Activated CD8-positive, alpha-beta memory T cell treated with anti-CD3 and anti-CD28 coated beads, Interleukin-2, amount 10 ng/mL, durations not matched to agents 7 days and 5 days (primary cell): Measurements from ENCODE around the gene PLEKHM3. TPM values are rescaled to one million over a fixed set of nuclear protein-coding genes. Genes with fewer than 3 reads are reported as not detected.

Experiments used
- ATAC-seq: fragments of 150-1000 bp; cut with Tn5 transposase; one replicate; pipeline ENCODE4 v1.10.0; 2021; ENCODE audit warnings: moderate library complexity
- CTCF ChIA-PET: fragments of 350-600 bp; sonication (Branson Sonifier 250); formaldehyde crosslinking; loops from one replicate; lab custom pipeline; 2021; ENCODE audit warnings: antibody characterized with exemption; lab: Charles Lee
- DNase-seq: peaks from one replicate; pipeline ENCODE4 v3.0.0-alpha.2; 2020
- H3K27ac Mint-ChIP-seq: one replicate; pipeline ENCODE4 v1.8.0; 2021; ENCODE audit warnings: mild to moderate bottlenecking, mixed read lengths
- H3K27me3 Mint-ChIP-seq: one replicate; pipeline ENCODE4 v1.8.0; 2021; ENCODE audit warnings: mixed read lengths
- H3K36me3 Mint-ChIP-seq: one replicate; pipeline ENCODE4 v1.8.0; 2021; ENCODE audit warnings: mild to moderate bottlenecking, mixed read lengths
- H3K4me1 Mint-ChIP-seq: one replicate; pipeline ENCODE4 v1.8.0; 2021; ENCODE audit warnings: mixed read lengths
- H3K4me3 Mint-ChIP-seq: one replicate; pipeline ENCODE4 v1.8.0; 2021; ENCODE audit warnings: mild to moderate bottlenecking, moderate library complexity, mixed read lengths
- H3K9me3 Mint-ChIP-seq: one replicate; pipeline ENCODE4 v1.8.0; 2022; ENCODE audit warnings: low read depth, mixed read lengths
- total RNA-seq, 2 experiments: library from RNA; stranded (reverse); gene quantifications; one replicate each; pipeline ENCODE4 v1.2.3, GENCODE V29; 2021

PLEKHM3 gene
- total RNA-seq, 2 experiments from 2014 or later = 4.7 to 5.1 TPM

DNA sequence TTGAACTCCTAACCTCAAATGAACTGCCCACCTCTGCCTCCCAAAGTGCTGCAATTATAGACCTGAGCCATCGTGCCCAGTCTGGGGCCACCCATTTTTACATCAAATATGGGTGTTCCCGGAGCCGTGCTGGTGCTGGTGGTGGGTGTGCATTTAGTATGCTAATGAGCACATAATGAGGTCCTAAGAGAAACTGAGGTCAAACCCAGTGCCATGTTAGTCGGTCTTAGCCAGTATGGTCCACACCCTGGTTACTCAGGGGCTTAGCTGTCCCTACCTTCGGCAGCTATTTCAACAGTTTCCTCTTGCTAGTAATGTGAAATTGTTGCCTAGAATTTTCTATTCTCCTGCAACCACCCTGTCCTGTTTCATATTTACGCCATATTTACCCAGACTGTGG is 217.2 kb downstream of the PLEKHM3 start:
- Mint-ChIP-seq H3K4me1 (peaks cover 12% of the 10 kb centered on the region), H3K36me3 (no peaks in the 10 kb centered on the region), H3K27me3 (peaks cover 26% of the 10 kb centered on the region), H3K4me3 (no peak overlapping the region), H3K27ac (no peak overlapping the region), H3K9me3 (no peaks in the 10 kb centered on the region)
- DNase-seq (no peak), ATAC-seq (no peak)
- CTCF ChIA-PET = no interaction called here

DNA sequence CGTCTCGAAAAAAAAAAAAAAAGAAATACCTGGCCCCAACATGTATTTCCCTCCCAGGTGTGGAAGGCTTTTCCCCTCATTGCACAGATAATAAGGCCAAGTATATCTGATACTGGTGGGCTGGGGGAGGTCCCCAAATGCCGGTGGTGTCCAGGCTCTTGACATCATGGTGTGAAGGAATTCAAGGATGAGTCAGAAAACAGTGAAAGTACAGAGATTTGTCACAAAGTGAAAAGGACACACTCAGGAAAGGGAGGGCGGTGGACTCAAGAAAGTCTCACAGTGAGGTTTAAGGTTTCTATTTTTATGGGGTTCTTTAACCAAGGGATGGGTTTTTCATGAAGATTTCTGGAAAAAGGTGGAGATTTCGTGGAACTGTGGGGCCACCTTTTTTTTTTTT is 217.8 kb downstream of the PLEKHM3 start:
- Mint-ChIP-seq H3K27me3 (peaks cover 26% of the 10 kb centered on the region), H3K4me3 (no peak overlapping the region), H3K27ac (no peak overlapping the region), H3K4me1 (peaks cover 12% of the 10 kb centered on the region), H3K9me3 (no peaks in the 10 kb centered on the region), H3K36me3 (no peaks in the 10 kb centered on the region)
- peak; percentile 27 for ATAC-seq
- DNase-seq = no peak
- CTCF ChIA-PET = no interaction called here

DNA sequence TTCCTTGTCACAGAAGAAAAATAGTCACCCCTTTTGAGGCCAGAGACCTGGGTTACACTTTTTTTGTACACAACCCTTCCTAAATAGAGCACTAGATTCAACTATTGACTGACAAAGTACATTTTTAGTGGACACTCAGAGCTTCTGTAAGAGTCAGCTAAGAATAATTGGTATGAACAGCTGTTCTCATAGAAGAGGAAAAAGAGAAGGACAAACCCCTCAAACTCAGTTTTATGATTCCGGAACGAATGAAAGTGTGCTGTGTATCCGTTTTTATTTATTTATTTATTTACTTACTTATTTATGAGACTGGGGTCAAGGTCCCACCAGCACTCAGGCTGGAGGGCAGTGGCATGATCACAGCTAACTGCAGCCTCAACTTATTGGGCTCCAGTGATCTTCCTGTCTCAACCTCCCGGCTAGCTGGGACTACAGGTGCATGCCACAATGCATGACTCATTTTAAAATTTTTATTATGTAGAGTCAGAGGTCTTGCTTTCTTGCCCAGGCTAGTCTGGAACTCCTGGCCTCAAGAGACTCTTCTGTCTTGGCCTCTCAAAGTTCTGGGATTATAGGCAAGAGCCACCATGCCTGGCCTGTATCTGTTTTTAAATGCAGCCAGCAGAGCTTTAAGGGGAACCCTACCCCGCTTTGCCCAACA is 219.6 kb downstream of the PLEKHM3 start:
- Mint-ChIP-seq H3K4me1 (peaks cover 12% of the 10 kb centered on the region), H3K4me3 (no peak overlapping the region), H3K36me3 (no peaks in the 10 kb centered on the region), H3K27ac (no peak overlapping the region), H3K27me3 (peaks cover 20% of the 10 kb centered on the region), H3K9me3 (no peaks in the 10 kb centered on the region)
- CTCF ChIA-PET = interaction anchor here (1.0 kb wide), 1 partner anchor 14 kb away, joined by 3 read pairs; no protein-coding TSS in a partner anchor
- ATAC-seq (no peak), DNase-seq (no peak)

DNA sequence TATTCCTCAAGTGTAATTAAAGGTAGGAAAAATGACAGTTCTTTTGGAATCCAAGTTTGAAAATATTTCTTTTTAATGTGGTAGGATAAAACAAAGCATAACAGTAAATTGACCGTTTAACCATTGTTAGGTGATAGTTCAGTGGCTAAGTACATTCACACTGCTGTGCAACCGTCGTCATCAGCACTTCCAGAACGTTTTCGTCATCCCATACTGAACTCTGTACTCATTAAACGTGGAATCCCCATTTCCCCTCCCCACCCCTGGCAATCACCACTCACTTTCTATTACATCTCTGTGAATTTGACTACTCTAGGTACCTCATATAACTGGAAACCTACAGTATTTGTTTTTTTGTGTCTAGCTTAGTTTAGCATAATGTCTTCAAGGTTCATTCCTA is 222.7 kb downstream of the PLEKHM3 start:
- no peaks in the 10 kb centered on the region for H3K9me3 Mint-ChIP-seq
- no peak for ATAC-seq
- H3K36me3 Mint-ChIP-seq = no peaks in the 10 kb centered on the region
- H3K27ac Mint-ChIP-seq = no peak overlapping the region
- peaks cover 10% of the 10 kb centered on the region for H3K4me1 Mint-ChIP-seq
- H3K4me3 Mint-ChIP-seq = no peak overlapping the region
- no peak for DNase-seq
- H3K27me3 Mint-ChIP-seq = peaks cover 8% of the 10 kb centered on the region
- CTCF ChIA-PET = no interaction called here

DNA sequence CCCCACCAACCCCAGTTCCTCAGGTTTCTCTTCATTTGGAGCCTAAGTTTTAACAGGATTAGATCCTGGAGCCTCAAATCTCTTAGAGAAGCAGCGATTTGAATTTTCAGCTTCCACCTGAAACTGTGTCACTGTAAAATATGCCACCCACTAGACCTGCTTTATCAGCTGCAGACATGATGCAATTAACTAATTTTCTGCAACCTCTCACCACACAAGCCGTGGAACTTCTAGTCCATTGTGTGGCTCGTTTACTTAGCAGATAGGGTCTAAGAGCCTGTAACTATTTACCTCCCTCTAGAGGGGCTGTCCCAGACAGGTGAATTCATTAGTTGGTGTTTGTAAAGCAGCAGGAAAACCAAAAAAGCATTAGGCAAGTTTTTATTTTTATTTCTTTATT is 224.1 kb downstream of the PLEKHM3 start:
- no peak overlapping the region for H3K27ac Mint-ChIP-seq
- CTCF ChIA-PET = no interaction called here
- no peaks in the 10 kb centered on the region for H3K36me3 Mint-ChIP-seq
- peaks cover 6% of the 10 kb centered on the region for H3K4me1 Mint-ChIP-seq
- H3K27me3 Mint-ChIP-seq = peaks cover 6% of the 10 kb centered on the region
- ATAC-seq (no peak), DNase-seq (no peak)
- H3K9me3 Mint-ChIP-seq = no peaks in the 10 kb centered on the region
- H3K4me3 Mint-ChIP-seq = no peak overlapping the region

DNA sequence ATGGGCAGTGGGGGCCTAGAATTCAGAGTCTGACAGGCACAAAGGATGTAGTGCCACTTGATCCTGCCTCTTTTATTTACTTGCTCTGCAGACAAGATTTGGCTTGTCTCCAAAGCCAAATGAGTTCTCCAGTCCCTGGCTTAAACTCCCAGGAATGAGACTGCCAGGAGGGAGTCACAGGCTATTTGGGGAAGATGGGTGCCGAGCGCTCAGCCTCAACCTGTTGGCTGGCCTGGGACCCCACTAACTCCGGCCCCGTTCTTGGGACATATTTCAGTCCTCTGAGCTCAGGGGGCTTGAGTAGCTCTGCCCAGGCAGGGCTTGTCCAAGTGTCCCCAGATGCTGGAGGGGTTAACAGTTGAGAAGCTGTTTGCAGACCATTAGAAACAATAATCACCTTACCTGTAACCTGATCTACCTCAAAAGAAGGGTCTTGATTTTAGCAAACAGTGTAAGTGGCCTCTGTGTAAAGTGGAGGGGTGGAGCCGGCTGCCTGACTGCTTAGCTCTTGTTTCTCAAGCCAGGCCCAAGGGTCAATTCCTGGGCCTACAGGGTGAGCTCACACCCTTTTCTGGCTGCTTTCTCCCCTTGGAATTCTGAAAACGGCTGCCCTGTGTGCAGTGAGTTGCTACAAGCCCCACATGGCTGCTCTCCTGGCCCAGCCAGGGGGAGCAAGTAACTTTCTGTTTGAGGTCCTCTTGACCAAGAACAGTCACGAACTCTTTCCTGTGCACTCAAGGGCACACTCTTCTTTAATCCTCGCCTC is 228.6 kb downstream of the PLEKHM3 start:
- peaks cover 10% of the 10 kb centered on the region for H3K27me3 Mint-ChIP-seq
- H3K36me3 Mint-ChIP-seq = no peaks in the 10 kb centered on the region
- DNase-seq (no peak), ATAC-seq (no peak)
- no peak overlapping the region for H3K4me3 Mint-ChIP-seq
- H3K27ac Mint-ChIP-seq = no peak overlapping the region
- CTCF ChIA-PET = no interaction called here
- H3K9me3 Mint-ChIP-seq = no peaks in the 10 kb centered on the region
- peaks cover 4% of the 10 kb centered on the region for H3K4me1 Mint-ChIP-seq

DNA sequence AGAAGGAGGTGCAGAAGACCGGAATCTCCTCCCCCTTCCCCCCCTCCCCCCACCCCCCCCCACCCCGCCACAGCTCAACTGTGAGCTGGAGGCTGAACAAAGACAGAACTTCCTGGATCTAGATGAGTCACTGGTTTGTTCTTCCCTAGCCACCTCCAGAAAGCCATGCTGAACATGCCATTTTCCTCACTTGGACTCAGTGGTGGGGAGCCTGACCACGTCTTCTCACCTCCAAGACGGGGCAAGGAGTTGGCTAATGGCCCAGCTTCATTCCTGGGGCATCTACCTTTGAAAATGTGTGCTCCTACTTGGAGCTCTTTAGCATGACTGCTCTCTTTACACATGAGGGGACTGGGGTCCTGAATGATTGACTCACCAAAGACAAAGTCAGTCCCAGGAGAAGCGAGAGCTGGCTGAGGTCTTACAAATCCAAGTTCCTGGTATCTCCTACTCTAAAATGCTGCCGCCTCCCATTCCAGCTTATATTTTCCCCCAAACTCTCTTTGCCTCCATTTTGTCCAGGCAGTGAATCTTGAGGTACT is 233.0 kb downstream of the PLEKHM3 start:
- Mint-ChIP-seq H3K27me3 (peaks cover 19% of the 10 kb centered on the region), H3K9me3 (no peaks in the 10 kb centered on the region), H3K4me1 (peaks cover 4% of the 10 kb centered on the region), H3K4me3 (no peak overlapping the region), H3K36me3 (no peaks in the 10 kb centered on the region), H3K27ac (no peak overlapping the region)
- CTCF ChIA-PET = interaction anchor here (1.0 to 1.3 kb wide), 2 partner anchors 13 to 17 kb away, joined by 3 read pairs; no protein-coding TSS in a partner anchor
- no peak for ATAC-seq
- no peak for DNase-seq

DNA sequence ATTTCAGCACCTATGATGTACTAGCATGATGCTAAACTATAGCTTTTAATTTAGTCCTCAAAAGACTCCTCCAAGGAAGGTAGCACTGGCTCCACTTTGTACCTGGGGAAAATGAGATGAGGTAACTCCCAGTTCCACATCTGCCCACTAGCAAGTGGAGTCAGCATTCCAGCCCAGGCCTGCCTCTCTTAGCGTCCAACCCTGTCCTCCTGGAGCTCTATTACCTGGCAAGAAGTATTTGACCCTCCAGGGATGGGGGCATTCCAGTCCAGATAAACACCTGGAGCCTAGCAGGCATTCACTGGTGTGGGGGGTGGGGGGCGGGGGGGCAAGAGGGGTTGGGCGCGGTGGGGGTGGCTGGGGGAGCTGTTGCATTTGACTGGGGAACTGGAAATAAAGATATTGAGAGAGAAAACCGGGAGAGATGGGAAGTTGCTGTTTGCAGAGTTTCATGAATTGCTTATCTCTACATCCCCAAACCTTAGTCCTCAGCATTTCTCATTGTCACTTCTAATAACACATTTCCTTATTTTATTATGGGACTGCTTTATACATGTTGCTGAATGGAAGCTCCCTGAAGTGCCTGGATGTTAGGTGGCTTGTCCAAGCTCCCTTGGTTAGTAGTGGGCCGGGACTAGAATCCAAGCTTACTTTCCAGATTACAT is 233.6 kb downstream of the PLEKHM3 start:
- peaks cover 4% of the 10 kb centered on the region for H3K4me1 Mint-ChIP-seq
- no peak overlapping the region for H3K4me3 Mint-ChIP-seq
- no peaks in the 10 kb centered on the region for H3K36me3 Mint-ChIP-seq
- peaks cover 20% of the 10 kb centered on the region for H3K27me3 Mint-ChIP-seq
- no peak for DNase-seq
- H3K9me3 Mint-ChIP-seq = no peaks in the 10 kb centered on the region
- CTCF ChIA-PET = interaction anchor here (1.0 kb wide), 1 partner anchor 14 kb away, joined by 3 read pairs; no protein-coding TSS in a partner anchor
- no peak for ATAC-seq
- no peak overlapping the region for H3K27ac Mint-ChIP-seq

DNA sequence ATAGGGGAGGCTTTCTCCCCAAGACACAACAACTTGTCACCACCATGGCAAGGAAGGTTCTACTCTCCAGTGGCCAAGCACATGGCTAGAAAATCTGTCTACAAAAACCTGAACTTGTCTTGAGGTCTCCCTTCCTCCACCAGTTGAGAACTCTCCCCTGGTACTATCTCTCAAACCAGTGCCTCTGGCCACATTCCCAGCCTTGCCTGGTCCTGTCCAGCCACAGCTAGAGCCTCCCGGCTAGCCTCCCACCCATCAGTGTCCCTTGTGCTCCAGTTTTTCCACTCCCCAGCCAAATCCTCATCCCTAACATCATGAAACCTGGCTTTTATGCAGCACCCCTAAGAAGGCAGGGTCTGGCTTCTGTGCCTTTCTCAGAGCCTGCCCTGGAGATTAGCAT is 234.4 kb downstream of the PLEKHM3 start:
- Mint-ChIP-seq H3K9me3 (no peaks in the 10 kb centered on the region), H3K4me1 (peaks cover 4% of the 10 kb centered on the region), H3K27me3 (peaks cover 20% of the 10 kb centered on the region), H3K27ac (no peak overlapping the region), H3K4me3 (no peak overlapping the region), H3K36me3 (no peaks in the 10 kb centered on the region)
- ATAC-seq (no peak), DNase-seq (no peak)
- CTCF ChIA-PET = no interaction called here

DNA sequence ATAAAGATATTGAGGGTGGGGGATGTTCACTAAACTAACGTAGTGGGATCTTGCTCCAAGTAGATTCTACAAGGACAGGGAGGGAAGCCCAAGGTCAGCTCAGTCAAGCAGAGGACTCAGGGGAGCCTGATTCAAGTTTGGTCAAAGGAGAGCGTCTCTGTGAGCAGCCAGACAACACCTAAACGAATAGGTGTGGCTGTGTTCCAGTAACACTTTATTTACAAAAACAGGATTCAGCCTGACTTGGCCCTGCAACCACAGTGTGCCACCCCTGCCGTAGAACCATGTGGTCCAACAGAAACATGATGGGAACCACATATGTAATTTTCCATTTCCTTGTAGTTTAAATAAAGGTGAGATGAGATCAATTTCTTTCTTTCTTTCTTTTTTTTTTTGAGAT is 237.5 kb downstream of the PLEKHM3 start:
- Mint-ChIP-seq H3K27ac (no peak overlapping the region), H3K4me3 (no peak overlapping the region), H3K27me3 (peaks cover 19% of the 10 kb centered on the region), H3K4me1 (peaks cover 4% of the 10 kb centered on the region), H3K9me3 (no peaks in the 10 kb centered on the region), H3K36me3 (no peaks in the 10 kb centered on the region)
- no peak for DNase-seq
- CTCF ChIA-PET = no interaction called here
- no peak for ATAC-seq

DNA sequence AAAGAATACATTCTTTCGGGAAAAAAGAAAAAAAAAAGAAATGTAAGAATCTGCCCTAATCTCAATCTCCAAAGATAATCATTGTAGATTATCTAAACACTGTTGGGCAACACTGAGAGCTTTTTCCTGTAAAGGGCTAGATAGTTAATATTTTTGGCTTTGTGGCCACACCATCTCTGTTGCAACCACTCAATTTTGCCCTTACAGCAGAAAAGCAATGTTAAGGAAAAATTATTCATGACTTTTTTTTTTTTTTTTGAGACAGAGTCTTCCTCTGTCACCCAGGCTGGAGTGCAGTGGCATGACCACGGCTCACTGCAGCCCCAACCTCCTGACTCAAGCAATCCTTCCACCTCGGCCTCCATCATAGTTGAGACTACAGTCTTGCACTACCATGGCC is 238.3 kb downstream of the PLEKHM3 start:
- no peaks in the 10 kb centered on the region for H3K4me1 Mint-ChIP-seq
- peaks cover 21% of the 10 kb centered on the region for H3K27me3 Mint-ChIP-seq
- no peaks in the 10 kb centered on the region for H3K9me3 Mint-ChIP-seq
- H3K27ac Mint-ChIP-seq = no peak overlapping the region
- no peaks in the 10 kb centered on the region for H3K36me3 Mint-ChIP-seq
- no peak for DNase-seq
- ATAC-seq = no peak
- CTCF ChIA-PET = no interaction called here
- H3K4me3 Mint-ChIP-seq = no peak overlapping the region

DNA sequence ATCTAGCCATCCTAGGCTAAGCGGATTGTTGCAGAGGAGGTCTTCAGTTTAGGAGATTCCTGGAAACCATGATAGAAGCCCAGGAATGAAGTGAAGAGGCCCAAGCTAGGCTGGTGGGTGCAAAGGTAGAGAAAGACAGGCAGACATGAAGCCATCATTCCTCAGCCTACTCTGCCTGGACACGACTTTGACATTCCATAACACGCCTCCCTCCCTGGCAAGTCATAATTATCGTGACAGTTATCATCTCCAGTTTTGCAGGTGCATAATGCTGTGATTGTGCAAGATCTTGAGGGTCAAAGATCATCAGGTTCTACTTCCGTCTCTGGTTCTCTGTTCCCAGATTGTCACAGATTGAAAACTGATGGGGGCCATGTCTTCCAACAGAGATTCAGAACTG is 240.4 kb downstream of the PLEKHM3 start:
- H3K36me3 Mint-ChIP-seq = no peaks in the 10 kb centered on the region
- ATAC-seq = no peak
- CTCF ChIA-PET = interaction anchor here (1.2 kb wide), 1 partner anchor 9 kb away, joined by 4 read pairs; no protein-coding TSS in a partner anchor
- DNase-seq = no peak
- peaks cover 26% of the 10 kb centered on the region for H3K27me3 Mint-ChIP-seq
- no peak overlapping the region for H3K27ac Mint-ChIP-seq
- no peak overlapping the region for H3K4me3 Mint-ChIP-seq
- no peaks in the 10 kb centered on the region for H3K9me3 Mint-ChIP-seq
- no peaks in the 10 kb centered on the region for H3K4me1 Mint-ChIP-seq

DNA sequence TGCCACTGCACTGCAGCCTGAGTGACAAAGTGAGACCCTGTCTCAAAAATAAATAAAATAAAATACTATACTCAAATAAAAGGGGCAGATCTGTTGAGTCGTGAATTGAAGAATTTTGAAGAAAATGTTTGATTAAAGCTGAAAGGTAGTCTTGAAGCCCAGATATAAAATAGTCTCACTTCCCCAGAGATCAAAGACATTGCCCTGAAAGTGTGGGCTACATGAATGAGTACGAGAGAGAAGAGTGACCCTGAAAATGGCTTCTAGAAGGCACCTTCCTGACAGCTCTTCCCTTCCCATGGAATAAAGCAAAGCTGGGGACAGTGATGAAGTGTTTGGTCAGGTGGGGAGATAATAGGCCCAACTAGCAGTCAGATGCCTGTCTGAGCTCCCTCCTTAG is 241.8 kb downstream of the PLEKHM3 start:
- Mint-ChIP-seq H3K27me3 (peaks cover 26% of the 10 kb centered on the region), H3K27ac (no peak overlapping the region), H3K36me3 (no peaks in the 10 kb centered on the region), H3K9me3 (no peaks in the 10 kb centered on the region), H3K4me1 (no peaks in the 10 kb centered on the region), H3K4me3 (no peak overlapping the region)
- DNase-seq (no peak), ATAC-seq (no peak)
- CTCF ChIA-PET = interaction anchor here (1.0 to 1.8 kb wide), 2 partner anchors 13 to 37 kb away, joined by 3 to 5 read pairs; no protein-coding TSS in a partner anchor
